D721Med (cell line): Measurements from ENCODE around the gene BCL6B.

Experiments used
- DNase-seq: peaks from one replicate; pipeline ENCODE4 v3.0.0; 2011; ENCODE audit warnings: low spot score; ENCODE audit not compliant: insufficient read length
- FAIRE-seq: peaks from 2 replicates; lab custom pipeline; 2011; peaks lifted over from hg19 to GRCh38; lab: Jason Lieb, UNC
- TF ChIP-seq, protein P1 (sequence below): IDR thresholded peaks from 2 replicates; pipeline ENCODE4 v1.5.1; 2012; ENCODE audit warnings: mild to moderate bottlenecking, control low read depth; ENCODE audit not compliant: insufficient read depth; ENCODE audit errors: missing control alignments

The BCL6B gene

DNA sequence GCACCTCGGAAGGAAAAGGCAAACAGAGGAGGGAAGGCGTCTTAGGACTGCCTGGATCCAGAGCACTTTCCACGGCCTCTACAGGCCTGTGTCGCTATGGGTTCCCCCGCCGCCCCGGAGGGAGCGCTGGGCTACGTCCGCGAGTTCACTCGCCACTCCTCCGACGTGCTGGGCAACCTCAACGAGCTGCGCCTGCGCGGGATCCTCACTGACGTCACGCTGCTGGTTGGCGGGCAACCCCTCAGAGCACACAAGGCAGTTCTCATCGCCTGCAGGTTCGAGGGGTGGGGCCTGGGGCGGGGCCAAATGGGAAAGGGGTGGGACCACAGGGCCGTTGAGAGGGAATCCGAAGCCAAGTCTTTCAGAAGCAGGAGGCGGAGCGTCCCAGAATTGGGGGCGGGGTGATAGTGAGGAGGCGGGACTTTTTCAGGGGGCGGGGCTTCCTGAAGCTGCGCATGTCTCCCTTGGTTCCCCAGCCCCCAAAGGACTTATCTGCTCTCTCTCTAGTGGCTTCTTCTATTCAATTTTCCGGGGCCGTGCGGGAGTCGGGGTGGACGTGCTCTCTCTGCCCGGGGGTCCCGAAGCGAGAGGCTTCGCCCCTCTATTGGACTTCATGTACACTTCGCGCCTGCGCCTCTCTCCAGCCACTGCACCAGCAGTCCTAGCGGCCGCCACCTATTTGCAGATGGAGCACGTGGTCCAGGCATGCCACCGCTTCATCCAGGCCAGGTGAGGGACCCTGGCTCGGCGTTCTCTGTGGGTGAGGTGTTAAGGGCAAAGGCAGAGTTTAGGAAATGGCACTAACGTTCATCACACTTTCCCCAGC is 939 bp downstream of the BCL6B start:
- TF ChIP-seq, protein P1, sequence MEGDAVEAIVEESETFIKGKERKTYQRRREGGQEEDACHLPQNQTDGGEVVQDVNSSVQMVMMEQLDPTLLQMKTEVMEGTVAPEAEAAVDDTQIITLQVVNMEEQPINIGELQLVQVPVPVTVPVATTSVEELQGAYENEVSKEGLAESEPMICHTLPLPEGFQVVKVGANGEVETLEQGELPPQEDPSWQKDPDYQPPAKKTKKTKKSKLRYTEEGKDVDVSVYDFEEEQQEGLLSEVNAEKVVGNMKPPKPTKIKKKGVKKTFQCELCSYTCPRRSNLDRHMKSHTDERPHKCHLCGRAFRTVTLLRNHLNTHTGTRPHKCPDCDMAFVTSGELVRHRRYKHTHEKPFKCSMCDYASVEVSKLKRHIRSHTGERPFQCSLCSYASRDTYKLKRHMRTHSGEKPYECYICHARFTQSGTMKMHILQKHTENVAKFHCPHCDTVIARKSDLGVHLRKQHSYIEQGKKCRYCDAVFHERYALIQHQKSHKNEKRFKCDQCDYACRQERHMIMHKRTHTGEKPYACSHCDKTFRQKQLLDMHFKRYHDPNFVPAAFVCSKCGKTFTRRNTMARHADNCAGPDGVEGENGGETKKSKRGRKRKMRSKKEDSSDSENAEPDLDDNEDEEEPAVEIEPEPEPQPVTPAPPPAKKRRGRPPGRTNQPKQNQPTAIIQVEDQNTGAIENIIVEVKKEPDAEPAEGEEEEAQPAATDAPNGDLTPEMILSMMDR = no peak
- FAIRE-seq = no peak
- DNase-seq = no peak

DNA sequence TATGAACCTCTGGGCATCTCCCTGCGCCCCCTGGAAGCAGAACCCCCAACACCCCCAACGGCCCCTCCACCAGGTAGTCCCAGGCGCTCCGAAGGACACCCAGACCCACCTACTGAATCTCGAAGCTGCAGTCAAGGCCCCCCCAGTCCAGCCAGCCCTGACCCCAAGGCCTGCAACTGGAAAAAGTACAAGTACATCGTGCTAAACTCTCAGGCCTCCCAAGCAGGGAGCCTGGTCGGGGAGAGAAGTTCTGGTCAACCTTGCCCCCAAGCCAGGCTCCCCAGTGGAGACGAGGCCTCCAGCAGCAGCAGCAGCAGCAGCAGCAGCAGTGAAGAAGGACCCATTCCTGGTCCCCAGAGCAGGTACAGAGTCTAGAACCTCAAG is 1.5 kb downstream of the BCL6B start:
- TF ChIP-seq, protein P1 = no peak
- FAIRE-seq (no peak), DNase-seq (no peak)

DNA sequence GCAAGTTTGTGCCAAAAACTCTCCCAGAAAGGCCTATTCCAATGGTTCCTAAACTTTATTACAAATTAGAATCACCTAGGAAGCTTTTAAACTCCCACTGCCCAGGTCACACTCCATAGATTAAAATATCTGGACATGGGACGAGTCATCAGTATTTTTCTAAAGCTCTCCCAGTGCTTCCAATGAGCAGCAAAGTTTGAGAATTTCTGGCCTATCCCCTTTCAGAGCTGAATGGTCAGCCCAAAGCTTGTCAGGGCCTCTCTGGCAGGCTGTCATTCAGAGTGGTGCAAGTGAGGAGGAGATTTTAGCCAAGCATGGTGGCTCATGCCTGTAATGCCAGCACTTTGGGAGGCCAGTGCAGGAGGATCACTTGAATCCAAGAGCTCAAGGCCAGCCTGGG is 2.4 kb downstream of the BCL6B start:
- TF ChIP-seq, protein P1 = no peak
- DNase-seq = no peak
- FAIRE-seq = no peak

DNA sequence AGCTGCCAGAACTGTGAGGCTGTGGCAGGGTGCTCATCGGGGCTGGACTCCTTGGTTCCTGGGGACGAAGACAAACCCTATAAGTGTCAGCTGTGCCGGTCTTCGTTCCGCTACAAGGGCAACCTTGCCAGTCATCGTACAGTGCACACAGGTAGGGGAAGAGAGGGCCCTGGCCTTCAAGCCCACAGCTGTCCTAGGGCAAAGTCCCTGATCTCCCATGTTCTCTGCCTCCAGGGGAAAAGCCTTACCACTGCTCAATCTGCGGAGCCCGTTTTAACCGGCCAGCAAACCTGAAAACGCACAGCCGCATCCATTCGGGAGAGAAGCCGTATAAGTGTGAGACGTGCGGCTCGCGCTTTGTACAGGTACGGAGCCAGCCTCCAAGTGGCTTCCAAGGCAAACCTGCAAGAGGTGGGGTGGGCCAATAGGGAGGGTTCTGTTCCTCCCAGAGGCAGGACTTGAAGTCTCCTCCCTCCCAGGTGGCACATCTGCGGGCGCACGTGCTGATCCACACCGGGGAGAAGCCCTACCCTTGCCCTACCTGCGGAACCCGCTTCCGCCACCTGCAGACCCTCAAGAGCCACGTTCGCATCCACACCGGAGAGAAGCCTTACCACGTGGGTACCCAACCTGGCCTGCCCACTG is 3.7 kb downstream of the BCL6B start:
- DNase-seq (no peak), FAIRE-seq (no peak)
- TF ChIP-seq, protein P1 = no peak

DNA sequence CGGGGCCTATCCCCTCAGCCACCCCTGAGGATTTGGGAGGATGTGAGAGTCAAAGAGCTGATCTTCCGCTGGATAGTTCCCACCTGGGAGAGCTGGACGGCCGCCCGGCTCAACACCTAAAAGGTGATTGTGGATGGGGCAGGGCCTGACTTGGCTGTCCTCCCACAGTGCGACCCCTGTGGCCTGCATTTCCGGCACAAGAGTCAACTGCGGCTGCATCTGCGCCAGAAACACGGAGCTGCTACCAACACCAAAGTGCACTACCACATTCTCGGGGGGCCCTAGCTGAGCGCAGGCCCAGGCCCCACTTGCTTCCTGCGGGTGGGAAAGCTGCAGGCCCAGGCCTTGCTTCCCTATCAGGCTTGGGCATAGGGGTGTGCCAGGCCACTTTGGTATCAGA is 4.5 kb downstream of the BCL6B start:
- DNase-seq (no peak), FAIRE-seq (no peak)
- TF ChIP-seq, protein P1 = no peak

DNA sequence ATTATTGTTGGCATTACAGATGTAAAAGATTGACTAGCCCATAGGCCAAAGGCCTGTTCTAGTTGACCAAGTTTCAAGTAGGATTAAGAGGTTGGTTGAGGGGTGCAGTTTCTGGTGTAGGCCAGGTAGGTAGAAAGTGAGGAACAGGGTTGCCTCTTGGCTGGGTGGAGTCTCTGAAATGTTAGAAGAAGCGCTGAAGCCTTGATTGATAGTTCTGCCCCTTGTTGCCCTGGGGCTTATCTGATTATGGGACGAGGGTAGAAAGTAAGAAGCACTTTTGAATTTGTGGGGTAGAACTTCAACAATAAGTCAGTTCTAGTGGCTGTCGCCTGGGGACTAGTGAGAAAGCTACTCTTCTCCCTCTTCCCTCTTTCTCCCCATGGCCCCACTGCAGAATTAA is 6.2 kb downstream of the BCL6B start:
- TF ChIP-seq, protein P1 = no peak
- DNase-seq (no peak), FAIRE-seq (no peak)

DNA sequence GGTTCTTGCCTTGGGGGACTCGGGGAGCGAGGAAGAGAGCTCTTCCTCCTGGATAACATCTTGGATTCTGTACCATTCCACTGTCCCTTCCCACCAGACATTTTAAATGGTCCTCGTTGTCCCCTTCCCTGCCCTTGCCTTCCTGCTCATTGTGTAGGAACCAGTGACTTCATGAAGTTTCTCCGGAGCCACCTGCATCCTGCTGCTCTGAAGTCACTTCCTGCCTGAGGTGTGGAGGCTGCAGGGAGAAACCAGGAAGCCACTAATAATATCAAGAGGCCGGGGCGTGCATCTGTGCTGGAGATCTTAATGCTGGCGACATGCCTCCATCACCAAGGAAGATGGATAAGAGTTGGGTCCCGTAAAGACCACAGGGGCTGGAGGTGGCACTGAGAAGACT is 6.8 kb downstream of the BCL6B start:
- TF ChIP-seq, protein P1 = no peak
- DNase-seq (no peak), FAIRE-seq (no peak)
